HepG2 (cell line): ENCODE measurements around the gene CYP26A1. TPM values are rescaled to one million over a fixed set of nuclear protein-coding genes. Genes with fewer than 3 reads are reported as not detected.

Experiments
- ATAC-seq: fragments of 200-7000 bp; cut with Tn5 transposase; 3 replicates; pipeline ENCODE4 v1.9.1; 2020; ENCODE audit warnings: mild to moderate bottlenecking, moderate library complexity
- BruUV-seq: library from RNA; stranded (reverse); fragments of 400-500 nt; replicated peaks from 2 replicates; lab custom pipeline; 2021; lab: Mats Ljungman, UMichigan
- CTCF ChIA-PET: fragments of 300-600 bp; formaldehyde crosslinking; extraction: SDS; loops from one replicate; lab custom pipeline; 2021; ENCODE audit warnings: low total read pairs, inconsistent platforms, low intra/inter-chr PET ratio; lab: Yijun Ruan, JAX
- POLR2A ChIA-PET: fragments of 350-600 bp; sonication (Branson Sonifier 250); formaldehyde crosslinking; loops from one replicate; lab custom pipeline; 2020; ENCODE audit warnings: antibody characterized with exemption, inconsistent platforms; lab: Yijun Ruan, JAX
- DNase-seq: peaks from one replicate; pipeline ENCODE4 v3.0.0-alpha.2; 2015; ENCODE audit warnings: low spot score
- FAIRE-seq: peaks from 3 replicates; lab custom pipeline; 2011; peaks lifted over from hg19 to GRCh38; lab: Jason Lieb, UNC
- H2AFZ ChIP-seq: one replicate; pipeline ENCODE4 v1.6.1; 2011; ENCODE audit warnings: low read length, inconsistent platforms
- H3K27ac ChIP-seq: fragments of 300-600 bp; 3 replicates; pipeline ENCODE4 v1.8.0; 2011; ENCODE audit warnings: mixed run types, mild to moderate bottlenecking, mixed read lengths, low read length, inconsistent platforms; ENCODE audit not compliant: insufficient read depth; ENCODE audit errors: extremely low read length
- H3K27me3 ChIP-seq, 2 experiments: fragments of 200-600 bp in 1 of 2; 2 replicates in 1 of 2; 3 replicates in 1 of 2; pipeline versions ENCODE4 v1.6.0 to v1.8.0; 2011; ENCODE audit warnings: low read length in 2 of 2, mild to moderate bottlenecking in 2 of 2, moderate library complexity in 2 of 2, inconsistent platforms in 1 of 2; ENCODE audit not compliant: insufficient read depth in 2 of 2, control insufficient read depth in 1 of 2
- H3K36me3 ChIP-seq, 2 experiments: fragments of 200-600 bp in 1 of 2; replicated peaks in 1 of 2; 2 replicates in 1 of 2; 3 replicates in 1 of 2; pipeline versions ENCODE4 v1.5.1 to v1.8.0; 2011; ENCODE audit warnings: low read length in 2 of 2, inconsistent platforms in 1 of 2; ENCODE audit not compliant: insufficient read depth in 2 of 2, control insufficient read depth in 1 of 2
- H3K4me1 ChIP-seq: 2 replicates; pipeline ENCODE4 v1.5.1; 2012; ENCODE audit warnings: low read length, inconsistent platforms; ENCODE audit not compliant: insufficient read depth
- H3K4me2 ChIP-seq: 2 replicates; pipeline ENCODE4 v1.6.0; 2011; ENCODE audit warnings: low read depth, low read length, inconsistent platforms
- H3K4me3 ChIP-seq, 3 experiments: fragments of 200-600 bp in 1 of 3; sonication (generic), shearing (Covaris generic) in 1 of 3; replicated peaks in 1 of 3; 2 replicates each; pipeline ENCODE4 v1.5.1; 2011 to 2016; ENCODE audit warnings: low read length in 3 of 3, inconsistent platforms in 2 of 3, low read depth in 2 of 3, mild to moderate bottlenecking in 2 of 3, control low read depth in 1 of 3, mixed read lengths in 1 of 3; ENCODE audit not compliant: insufficient read depth in 1 of 3
- H3K79me2 ChIP-seq: one replicate; pipeline ENCODE4 v1.6.1; 2011; ENCODE audit warnings: low read length, inconsistent platforms; ENCODE audit not compliant: insufficient read depth
- H3K9ac ChIP-seq: 2 replicates; pipeline ENCODE4 v1.6.0; 2011; ENCODE audit warnings: mild to moderate bottlenecking, low read depth, low read length, inconsistent platforms; ENCODE audit not compliant: insufficient read depth
- H3K9me3 ChIP-seq: 2 replicates; pipeline ENCODE4 v1.5.1; 2012; ENCODE audit warnings: mild to moderate bottlenecking, low read length
- H4K20me1 ChIP-seq: 2 replicates; pipeline ENCODE4 v1.6.0; 2011; ENCODE audit warnings: inconsistent platforms, mild to moderate bottlenecking, low read length, moderate library complexity; ENCODE audit not compliant: insufficient read depth
- ATF1 ChIP-seq: IDR thresholded peaks from 2 replicates; pipeline ENCODE4 v1.6.1; 2016; ENCODE audit warnings: mild to moderate bottlenecking, control low read depth
- ISX ChIP-seq: sonication (generic); formaldehyde crosslinking; conservative IDR thresholded peaks from 2 replicates; pipeline ENCODE4 v1.5.0; 2020; ENCODE audit warnings: missing genetic modification reagents
- NFKBIZ ChIP-seq: IDR thresholded peaks from 2 replicates; pipeline ENCODE4 v1.6.1; 2018; ENCODE audit warnings: missing genetic modification reagents, missing compliant biosample characterization
- RARA ChIP-seq: IDR thresholded peaks from 2 replicates; pipeline ENCODE4 v1.6.1; 2016; ENCODE audit warnings: missing genetic modification reagents, missing compliant biosample characterization
- ZBTB26 ChIP-seq: IDR thresholded peaks from 2 replicates; pipeline ENCODE4 v1.6.1; 2016; ENCODE audit warnings: missing compliant biosample characterization, missing genetic modification reagents, borderline replicate concordance
- ZBTB39 ChIP-seq: sonication (generic); formaldehyde crosslinking; IDR thresholded peaks from 2 replicates; pipeline ENCODE4 v1.5.0; 2020; ENCODE audit warnings: missing genetic modification reagents
- ZNF124 ChIP-seq: sonication (generic); formaldehyde crosslinking; IDR thresholded peaks from 2 replicates; pipeline ENCODE4 v1.4.0; 2020; ENCODE audit warnings: missing genetic modification reagents
- ZNF33A ChIP-seq: sonication (generic); formaldehyde crosslinking; IDR thresholded peaks from 2 replicates; pipeline ENCODE4 v1.5.1; 2020; ENCODE audit warnings: missing genetic modification reagents, mild to moderate bottlenecking, moderate library complexity, borderline replicate concordance
- ZNF563 ChIP-seq: sonication (generic); formaldehyde crosslinking; IDR thresholded peaks from 2 replicates; pipeline ENCODE4 v1.8.0; 2022; ENCODE audit warnings: mild to moderate bottlenecking, moderate library complexity, missing genetic modification reagents
- WGBS: methylation state at CpG from one replicate; pipeline ENCODE4 v1.1.6; 2017; ENCODE audit warnings: low lambda C conversion rate; 5-methylcytosine and 5-hydroxymethylcytosine counted together
- in situ Hi-C: cut with HindIII; loops from 2 replicates; pipeline ENCODE4 v1.10.0; 2017; ENCODE audit warnings: low pct_unique_long_range_greater_than_20kb; ENCODE audit not compliant: extremely low pct_ligation_motif_present
- intact Hi-C: fragments of 100-400 bp; cut with micrococcal nuclease; formaldehyde crosslinking; loops from one replicate; pipeline ENCODE4 v1.10.0; 2022; ENCODE audit not compliant: unreplicated experiment
- polyA plus RNA-seq, 8 experiments: library from polyadenylated mRNA; depleted of rRNA in 3 of 8; stranded (reverse) in 7 of 8; unstranded in 1 of 8; fragments of >200 nt; fragmentation: Illumina TruSeq in 4 of 8; extraction: Trizol in 4 of 8; gene quantifications; 2 replicates each; pipeline versions ENCODE4 v1.2.1 to v1.2.3, GENCODE V29; 2011 to 2016; ENCODE audit warnings: low read depth in 4 of 8, missing spikeins in 1 of 8, mixed read lengths in 1 of 8; ENCODE audit not compliant: insufficient read depth in 1 of 8
- total RNA-seq, 5 experiments: library from RNA; depleted of rRNA; stranded (reverse); fragments of >200 nt; fragmentation: Illumina TruSeq; extraction: Trizol; gene quantifications; 2 replicates each; pipeline ENCODE4 v1.2.3, GENCODE V29; 2016; ENCODE audit warnings: low read depth in 1 of 5
- TF ChIP-seq, protein P1 (sequence below): sonication (generic); formaldehyde crosslinking; IDR thresholded peaks from 2 replicates; pipeline ENCODE4 v1.4.0; 2020; ENCODE audit warnings: low read depth, missing genetic modification reagents
- TF ChIP-seq, protein P2 (sequence below): sonication (generic); formaldehyde crosslinking; IDR thresholded peaks from 2 replicates; pipeline ENCODE4 v1.4.0; 2020; ENCODE audit warnings: missing genetic modification reagents

Gene CYP26A1
- total and polyA plus RNA-seq, 2 of the 13 experiments (the other 11 are each of a cell fraction or from before 2014, with no cell fraction given) = 0.15 TPM; not detected in 1

- TF ChIP-seq ZBTB39 (CRISPR knock-in tag) = no peak
These were observed 4.5 kb upstream of the CYP26A1 start (continued) for GRCh38 chr10:93069245-93069561.

DNA sequence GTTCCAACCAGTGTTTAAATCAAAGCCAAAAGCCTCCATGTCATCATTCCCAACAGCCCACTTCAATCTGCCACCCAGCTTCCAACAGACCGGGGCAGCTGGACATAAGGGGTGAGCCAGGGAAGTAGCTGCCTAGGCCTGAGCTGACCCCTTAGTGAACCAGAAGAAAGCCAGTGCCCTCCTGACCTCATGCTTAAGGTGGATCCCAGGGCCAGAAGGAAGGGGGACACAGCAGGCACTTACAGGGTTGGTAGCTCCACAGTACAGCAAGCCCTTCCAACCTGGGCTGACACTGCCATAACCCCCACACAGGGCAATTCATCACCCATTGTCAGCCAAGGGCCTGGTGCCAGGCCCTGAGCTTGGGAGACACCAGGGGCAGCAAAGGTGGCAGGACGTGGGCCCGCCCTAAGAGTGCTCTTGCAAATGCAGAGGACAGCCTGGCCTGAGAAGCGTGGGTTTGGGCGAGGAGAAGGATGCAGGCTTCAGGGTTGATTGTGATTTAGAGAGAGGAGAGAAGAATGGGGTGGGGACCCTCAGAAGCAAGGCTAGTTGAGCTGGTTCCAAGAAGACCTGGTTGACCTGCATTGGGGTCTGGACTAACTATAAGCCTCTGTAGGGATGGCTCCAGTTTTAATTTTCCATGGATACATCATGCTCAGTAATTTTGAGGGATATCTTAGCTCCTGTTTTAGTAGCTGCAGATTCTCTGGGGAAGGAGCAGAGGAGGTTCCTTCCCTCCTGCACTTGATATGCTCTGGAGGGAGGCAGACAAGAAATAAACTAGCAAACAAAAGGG, 3.1 kb upstream of the CYP26A1 start:
- FAIRE-seq (no peak), DNase-seq (no peak), ATAC-seq (no peak)
- in situ Hi-C loops (loop anchor here (10.0 kb wide), 1 partner anchor 224 kb away; no protein-coding TSS in a partner anchor), intact Hi-C loops (loop anchor here (5.0 to 10.0 kb wide), 2 partner anchors 186 to 287 kb away; no protein-coding TSS in a partner anchor)
- peaks cover 29% of the 10 kb centered on the region for H3K4me1 ChIP-seq
- no peaks in the 10 kb centered on the region for H3K79me2 ChIP-seq
- no peaks in the 10 kb centered on the region for H4K20me1 ChIP-seq
- H3K4me2 ChIP-seq = peak overlapping the region; percentile 89
- POLR2A ChIA-PET = no interaction called here
- no peak overlapping the region for H2AFZ ChIP-seq
- BruUV-seq = no TSS peak
- no peak overlapping the region for H3K27ac ChIP-seq
- H3K9me3 ChIP-seq = no peaks in the 10 kb centered on the region
- TF ChIP-seq, protein P1, sequence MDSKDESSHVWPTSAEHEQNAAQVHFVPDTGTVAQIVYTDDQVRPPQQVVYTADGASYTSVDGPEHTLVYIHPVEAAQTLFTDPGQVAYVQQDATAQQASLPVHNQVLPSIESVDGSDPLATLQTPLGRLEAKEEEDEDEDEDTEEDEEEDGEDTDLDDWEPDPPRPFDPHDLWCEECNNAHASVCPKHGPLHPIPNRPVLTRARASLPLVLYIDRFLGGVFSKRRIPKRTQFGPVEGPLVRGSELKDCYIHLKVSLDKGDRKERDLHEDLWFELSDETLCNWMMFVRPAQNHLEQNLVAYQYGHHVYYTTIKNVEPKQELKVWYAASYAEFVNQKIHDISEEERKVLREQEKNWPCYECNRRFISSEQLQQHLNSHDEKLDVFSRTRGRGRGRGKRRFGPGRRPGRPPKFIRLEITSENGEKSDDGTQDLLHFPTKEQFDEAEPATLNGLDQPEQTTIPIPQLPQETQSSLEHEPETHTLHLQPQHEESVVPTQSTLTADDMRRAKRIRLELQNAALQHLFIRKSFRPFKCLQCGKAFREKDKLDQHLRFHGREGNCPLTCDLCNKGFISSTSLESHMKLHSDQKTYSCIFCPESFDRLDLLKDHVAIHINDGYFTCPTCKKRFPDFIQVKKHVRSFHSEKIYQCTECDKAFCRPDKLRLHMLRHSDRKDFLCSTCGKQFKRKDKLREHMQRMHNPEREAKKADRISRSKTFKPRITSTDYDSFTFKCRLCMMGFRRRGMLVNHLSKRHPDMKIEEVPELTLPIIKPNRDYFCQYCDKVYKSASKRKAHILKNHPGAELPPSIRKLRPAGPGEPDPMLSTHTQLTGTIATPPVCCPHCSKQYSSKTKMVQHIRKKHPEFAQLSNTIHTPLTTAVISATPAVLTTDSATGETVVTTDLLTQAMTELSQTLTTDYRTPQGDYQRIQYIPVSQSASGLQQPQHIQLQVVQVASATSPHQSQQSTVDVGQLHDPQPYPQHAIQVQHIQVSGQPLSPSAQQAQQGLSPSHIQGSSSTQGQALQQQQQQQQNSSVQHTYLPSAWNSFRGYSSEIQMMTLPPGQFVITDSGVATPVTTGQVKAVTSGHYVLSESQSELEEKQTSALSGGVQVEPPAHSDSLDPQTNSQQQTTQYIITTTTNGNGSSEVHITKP (CRISPR knock-in tag) = no peak
- no peak for TF ChIP-seq ZNF33A
- no peak for TF ChIP-seq ISX
- TF ChIP-seq ZBTB26 = no peak
- TF ChIP-seq ZNF563 (CRISPR knock-in tag) = no peak
- TF ChIP-seq RARA (CRISPR knock-in tag) = no peak
- no peak for TF ChIP-seq ZNF124 (CRISPR knock-in tag)
- no peak for TF ChIP-seq NFKBIZ (CRISPR knock-in tag)
- TF ChIP-seq, protein P2, sequence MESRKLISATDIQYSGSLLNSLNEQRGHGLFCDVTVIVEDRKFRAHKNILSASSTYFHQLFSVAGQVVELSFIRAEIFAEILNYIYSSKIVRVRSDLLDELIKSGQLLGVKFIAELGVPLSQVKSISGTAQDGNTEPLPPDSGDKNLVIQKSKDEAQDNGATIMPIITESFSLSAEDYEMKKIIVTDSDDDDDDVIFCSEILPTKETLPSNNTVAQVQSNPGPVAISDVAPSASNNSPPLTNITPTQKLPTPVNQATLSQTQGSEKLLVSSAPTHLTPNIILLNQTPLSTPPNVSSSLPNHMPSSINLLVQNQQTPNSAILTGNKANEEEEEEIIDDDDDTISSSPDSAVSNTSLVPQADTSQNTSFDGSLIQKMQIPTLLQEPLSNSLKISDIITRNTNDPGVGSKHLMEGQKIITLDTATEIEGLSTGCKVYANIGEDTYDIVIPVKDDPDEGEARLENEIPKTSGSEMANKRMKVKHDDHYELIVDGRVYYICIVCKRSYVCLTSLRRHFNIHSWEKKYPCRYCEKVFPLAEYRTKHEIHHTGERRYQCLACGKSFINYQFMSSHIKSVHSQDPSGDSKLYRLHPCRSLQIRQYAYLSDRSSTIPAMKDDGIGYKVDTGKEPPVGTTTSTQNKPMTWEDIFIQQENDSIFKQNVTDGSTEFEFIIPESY (CRISPR knock-in tag) = no peak
- no peak for TF ChIP-seq ATF1
- H3K27me3 ChIP-seq = peaks cover 11 to 57% of the 10 kb centered on the region in 2 experiments
- H3K36me3 ChIP-seq = no peaks in the 10 kb centered on the region
- H3K9ac ChIP-seq = no peak overlapping the region
- CTCF ChIA-PET = no interaction called here
- WGBS = 44% methylated on average over 5 of the region's 5 CpGs
- H3K4me3 ChIP-seq = no peak overlapping the region
